K562 (cell line): ENCODE results near the gene SIM1.

Experiments used
- EWSR1 ChIP-seq: fragments of 450-650 bp; IDR thresholded peaks from 2 replicates; pipeline ENCODE4 v1.6.1; 2018; ENCODE audit warnings: borderline replicate concordance, mild to moderate bottlenecking, low read depth, moderate library complexity; ENCODE audit not compliant: partially characterized antibody
- FOSL1 ChIP-seq: fragments of 200-800 bp; sonication (Bioruptor generic); conservative IDR thresholded peaks from 2 replicates; pipeline ENCODE4 v1.6.1; 2016; ENCODE audit warnings: missing genetic modification characterization, missing compliant biosample characterization
- HCFC1 ChIP-seq: IDR thresholded peaks from 2 replicates; pipeline ENCODE4 v1.6.1; 2012; ENCODE audit warnings: low read depth, low read length, improper control_type of control experiment
- KLF16 ChIP-seq: IDR thresholded peaks from 2 replicates; pipeline ENCODE4 v1.6.1; 2016; ENCODE audit warnings: antibody characterized with exemption
- POLR2AphosphoS5 ChIP-seq: IDR thresholded peaks from 2 replicates; pipeline ENCODE4 v1.6.1; 2011; ENCODE audit warnings: mild to moderate bottlenecking, low read depth, low read length, moderate library complexity; ENCODE audit not compliant: control insufficient read depth, insufficient read depth
- YY1 ChIP-seq, 3 experiments: IDR thresholded peaks; 2 replicates each; pipeline ENCODE4 v1.6.1; 2011; ENCODE audit warnings: low read length in 2 of 3, mild to moderate bottlenecking in 2 of 3, moderate library complexity in 2 of 3, borderline replicate concordance in 1 of 3, control low read depth in 1 of 3, low read depth in 1 of 3; ENCODE audit not compliant: insufficient read depth in 3 of 3, insufficient replicate concordance in 2 of 3, control insufficient read depth in 1 of 3, insufficient read length in 1 of 3; ENCODE audit errors: extremely low read depth in 1 of 3
- TF ChIP-seq, protein P1 (sequence below), 3 experiments: IDR thresholded peaks in 2 of 3; conservative IDR thresholded peaks in 1 of 3; 2 replicates each; pipeline ENCODE4 v1.5.1; 2011 to 2012; ENCODE audit warnings: low read length in 3 of 3, mild to moderate bottlenecking in 3 of 3, control low read depth in 2 of 3, improper control_type of control experiment in 1 of 3, inconsistent platforms in 1 of 3, low read depth in 1 of 3, mixed read lengths in 1 of 3, moderate library complexity in 1 of 3; ENCODE audit not compliant: insufficient read depth in 2 of 3

DNA sequence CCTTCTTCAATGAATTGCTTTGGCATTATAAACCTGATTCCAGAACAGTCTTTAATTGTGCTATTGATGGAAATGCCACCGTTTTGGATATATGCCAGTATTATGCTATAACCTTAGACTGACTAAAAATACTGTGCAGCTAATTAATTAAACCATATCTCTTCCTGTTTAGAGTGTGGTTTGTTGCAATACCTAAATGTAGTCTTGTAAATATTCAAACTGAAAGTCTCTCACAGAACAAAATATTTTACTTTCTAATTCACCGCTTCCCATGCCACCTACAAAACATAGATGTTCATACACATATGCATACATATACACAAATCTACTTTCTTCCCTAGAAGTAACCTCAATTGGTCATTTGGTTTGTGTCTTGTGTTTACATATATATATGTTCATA lies 126.6 kb downstream of the SIM1 start:
- TF ChIP-seq EWSR1 (no peak), HCFC1 (no peak), YY1 (IDR thresholded peaks at IDR 0.05; ENCODE audit: borderline replicate concordance in 1 of 3, control insufficient read depth in 1 of 3, extremely low read depth in 1 of 3, insufficient read depth in 3 of 3, insufficient read length in 1 of 3, insufficient replicate concordance in 2 of 3, low read depth in 1 of 3, low read length in 2 of 3) (no peak), FOSL1 (tag) (no peak), POLR2AphosphoS5 (no peak), KLF16 (no peak)
- TF ChIP-seq, protein P1, sequence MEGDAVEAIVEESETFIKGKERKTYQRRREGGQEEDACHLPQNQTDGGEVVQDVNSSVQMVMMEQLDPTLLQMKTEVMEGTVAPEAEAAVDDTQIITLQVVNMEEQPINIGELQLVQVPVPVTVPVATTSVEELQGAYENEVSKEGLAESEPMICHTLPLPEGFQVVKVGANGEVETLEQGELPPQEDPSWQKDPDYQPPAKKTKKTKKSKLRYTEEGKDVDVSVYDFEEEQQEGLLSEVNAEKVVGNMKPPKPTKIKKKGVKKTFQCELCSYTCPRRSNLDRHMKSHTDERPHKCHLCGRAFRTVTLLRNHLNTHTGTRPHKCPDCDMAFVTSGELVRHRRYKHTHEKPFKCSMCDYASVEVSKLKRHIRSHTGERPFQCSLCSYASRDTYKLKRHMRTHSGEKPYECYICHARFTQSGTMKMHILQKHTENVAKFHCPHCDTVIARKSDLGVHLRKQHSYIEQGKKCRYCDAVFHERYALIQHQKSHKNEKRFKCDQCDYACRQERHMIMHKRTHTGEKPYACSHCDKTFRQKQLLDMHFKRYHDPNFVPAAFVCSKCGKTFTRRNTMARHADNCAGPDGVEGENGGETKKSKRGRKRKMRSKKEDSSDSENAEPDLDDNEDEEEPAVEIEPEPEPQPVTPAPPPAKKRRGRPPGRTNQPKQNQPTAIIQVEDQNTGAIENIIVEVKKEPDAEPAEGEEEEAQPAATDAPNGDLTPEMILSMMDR (IDR thresholded peaks at IDR 0.05 in 2 of 3, conservative IDR thresholded peaks at IDR 0.05 in 1 of 3; ENCODE audit: insufficient read depth in 2 of 3, low read depth in 1 of 3, low read length in 3 of 3) = no peak
